Left colon (tissue), 2 donors: ENCODE results near the gene OR5B3. TPM values are rescaled to one million over a fixed set of nuclear protein-coding genes. Genes with fewer than 3 reads are reported as not detected.

ENCODE experiments used
- total RNA-seq, 2 donors: library from RNA; stranded (reverse); fragmentation: NEBNext Ultra II Directional; extraction: Animal tissue kit (Norgen Biotek cat#: 25700); gene quantifications; one replicate each; pipeline ENCODE4 v1.2.1, GENCODE V29; 2021
- donor health status: DM: no; HTN: no; CAD: no.
- donor health status: DM: yes; HTN: yes; CAD: no.

Gene OR5B3
- total RNA-seq, 2 donors from 2014 or later: not detected

Other genes starting within 250 kb of the OR5B3 start
- gene OR9Q2, start 217.8 kb downstream of the OR5B3 start, total RNA-seq: not detected
- not detected for gene OR1S2, start 202.7 kb downstream of the OR5B3 start, total RNA-seq
- not detected for gene OR1S1, start 194.2 kb downstream of the OR5B3 start, total RNA-seq
- gene OR10Q1, start 178.0 kb downstream of the OR5B3 start, total RNA-seq: under 1 TPM in 1 of 2 donors, not detected in 1; 0.27 TPM
- not detected for gene OR10W1, start 138.6 kb downstream of the OR5B3 start, total RNA-seq
- gene OR5B17, start 47.8 kb downstream of the OR5B3 start, total RNA-seq: not detected
- gene OR5B2, start 21.2 kb upstream of the OR5B3 start, total RNA-seq: not detected
- gene OR5B12, start 35.4 kb upstream of the OR5B3 start, total RNA-seq: not detected
- gene OR5B21, start 101.2 kb upstream of the OR5B3 start, total RNA-seq: not detected
- gene LPXN, start 169.0 kb upstream of the OR5B3 start, total RNA-seq: 10 to 100 TPM in 1 of 2 donors, 1 to 10 TPM in 1; 9.3 to 13.3 TPM
- gene ZFP91, start 172.2 kb upstream of the OR5B3 start, total RNA-seq: 10 to 100 TPM; 73.9 to 77.7 TPM
- 1 to 10 TPM; 1.7 to 2.6 TPM for gene CNTF, start 215.8 kb upstream of the OR5B3 start, total RNA-seq